Measurements from ENCODE around the gene LHFPL2. TPM values are rescaled to one million over a fixed set of nuclear protein-coding genes. Genes with fewer than 3 reads are reported as not detected.
A peak's percentile ranks its signal among the peaks of the same experiment; 100 is the strongest.

Gene LHFPL2
- total and polyA plus RNA-seq, 9 of the 15 experiments (the other 6 are each of a cell fraction or from before 2014, with no cell fraction given), result 1.0 to 6.6 (median 4.6) TPM

DNA sequence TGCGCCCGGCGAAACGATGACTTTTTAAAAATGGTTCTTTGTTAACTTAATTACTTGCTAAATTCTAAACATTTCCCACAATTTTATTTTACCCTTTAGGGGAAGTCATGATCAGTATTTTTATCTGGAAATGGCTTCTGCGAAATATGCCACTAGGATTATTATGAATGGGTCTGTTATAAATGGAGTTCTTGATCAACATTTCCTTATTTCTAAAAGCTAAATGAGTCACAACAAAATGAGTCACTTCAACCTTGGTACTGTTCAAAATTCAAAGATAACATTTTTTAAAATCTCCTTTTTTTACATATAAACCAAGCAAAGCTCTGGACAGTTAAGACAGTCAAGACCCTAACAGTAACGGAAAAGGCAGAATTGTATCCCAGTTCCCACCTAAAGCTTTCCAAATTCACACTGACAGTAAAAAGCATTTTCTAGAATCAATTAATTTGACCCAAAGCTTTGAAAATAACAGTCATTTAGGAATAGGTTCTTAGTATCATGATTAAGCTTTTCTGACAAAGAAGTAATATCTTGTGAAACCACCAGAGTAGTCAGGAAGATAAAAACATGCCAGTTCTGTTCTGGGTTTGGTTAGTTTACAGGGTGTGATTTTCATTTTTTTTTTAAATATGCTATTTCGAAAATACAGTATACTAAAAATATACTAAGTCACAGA, 81.7 kb downstream of the LHFPL2 start (continued):
- TF ChIP-seq ZNF507 (tag; conservative IDR thresholded peaks at IDR 0.05) (no peak), GABPA (tag; conservative IDR thresholded peaks at IDR 0.05; ENCODE audit: low read depth) (no peak), TAF7 (tag; IDR thresholded peaks at IDR 0.05) (no peak), ZNF444 (CRISPR knock-in tag; IDR thresholded peaks at IDR 0.05) (no peak), PTTG1 (tag; IDR thresholded peaks at IDR 0.05; ENCODE audit: low read depth) (no peak), HNRNPH1 (optimal IDR thresholded peaks at IDR 0.05; ENCODE audit: low read depth, low read length) (no peak), ERF (CRISPR knock-in tag; IDR thresholded peaks at IDR 0.05) (no peak), CHD4 (IDR thresholded peaks at IDR 0.05; ENCODE audit: insufficient read depth, insufficient replicate concordance, low read depth, low read length, poor library complexity, severe bottlenecking) (no peak), GABPB1 (CRISPR knock-in tag; IDR thresholded peaks at IDR 0.05) (no peak), PRMT5 (CRISPR knock-in tag; IDR thresholded peaks at IDR 0.05) (no peak), ZNF518B (CRISPR knock-in tag; IDR thresholded peaks at IDR 0.05) (no peak), MAFG (tag; conservative IDR thresholded peaks at IDR 0.05) (0 out of 2 replicates have a peak, but pooled peaks have one; percentile 10), CCNT2 (IDR thresholded peaks at IDR 0.05; ENCODE audit: borderline replicate concordance, extremely low read depth, insufficient read length, low read depth, low read length) (no peak), NCOA1 (IDR thresholded peaks at IDR 0.05; ENCODE audit: low read depth) (no peak), ZNF436 (CRISPR knock-in tag; IDR thresholded peaks at IDR 0.05) (no peak), MTA1 (IDR thresholded peaks at IDR 0.05; ENCODE audit: borderline replicate concordance) (no peak), MITF (IDR thresholded peaks at IDR 0.05) (no peak), THRA (IDR thresholded peaks at IDR 0.05) (no peak)
- TF ChIP-seq, protein P1, sequence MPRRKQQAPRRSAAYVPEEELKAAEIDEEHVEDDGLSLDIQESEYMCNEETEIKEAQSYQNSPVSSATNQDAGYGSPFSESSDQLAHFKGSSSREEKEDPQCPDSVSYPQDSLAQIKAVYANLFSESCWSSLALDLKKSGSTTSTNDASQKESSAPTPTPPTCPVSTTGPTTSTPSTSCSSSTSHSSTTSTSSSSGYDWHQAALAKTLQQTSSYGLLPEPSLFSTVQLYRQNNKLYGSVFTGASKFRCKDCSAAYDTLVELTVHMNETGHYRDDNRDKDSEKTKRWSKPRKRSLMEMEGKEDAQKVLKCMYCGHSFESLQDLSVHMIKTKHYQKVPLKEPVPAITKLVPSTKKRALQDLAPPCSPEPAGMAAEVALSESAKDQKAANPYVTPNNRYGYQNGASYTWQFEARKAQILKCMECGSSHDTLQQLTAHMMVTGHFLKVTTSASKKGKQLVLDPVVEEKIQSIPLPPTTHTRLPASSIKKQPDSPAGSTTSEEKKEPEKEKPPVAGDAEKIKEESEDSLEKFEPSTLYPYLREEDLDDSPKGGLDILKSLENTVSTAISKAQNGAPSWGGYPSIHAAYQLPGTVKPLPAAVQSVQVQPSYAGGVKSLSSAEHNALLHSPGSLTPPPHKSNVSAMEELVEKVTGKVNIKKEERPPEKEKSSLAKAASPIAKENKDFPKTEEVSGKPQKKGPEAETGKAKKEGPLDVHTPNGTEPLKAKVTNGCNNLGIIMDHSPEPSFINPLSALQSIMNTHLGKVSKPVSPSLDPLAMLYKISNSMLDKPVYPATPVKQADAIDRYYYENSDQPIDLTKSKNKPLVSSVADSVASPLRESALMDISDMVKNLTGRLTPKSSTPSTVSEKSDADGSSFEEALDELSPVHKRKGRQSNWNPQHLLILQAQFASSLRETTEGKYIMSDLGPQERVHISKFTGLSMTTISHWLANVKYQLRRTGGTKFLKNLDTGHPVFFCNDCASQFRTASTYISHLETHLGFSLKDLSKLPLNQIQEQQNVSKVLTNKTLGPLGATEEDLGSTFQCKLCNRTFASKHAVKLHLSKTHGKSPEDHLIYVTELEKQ (CRISPR knock-in tag; IDR thresholded peaks at IDR 0.05), result no peak

Measured in K562 (cell line).